NT2/D1 (cell line): Measurements from ENCODE around the gene ALDH3B1.

ENCODE experiments used
- DNase-seq: peaks from one replicate; pipeline ENCODE4 v3.0.0-alpha.2; 2011; ENCODE audit warnings: low read depth, low spot score
- H3K27me3 ChIP-seq: 2 replicates; pipeline ENCODE4 v1.6.0; 2011; ENCODE audit warnings: mild to moderate bottlenecking; ENCODE audit not compliant: insufficient read length, insufficient read depth
- H3K36me3 ChIP-seq: 2 replicates; pipeline ENCODE4 v1.6.1; 2011; ENCODE audit warnings: mild to moderate bottlenecking, low read length, mixed read lengths; ENCODE audit not compliant: insufficient read depth, insufficient read length
- H3K4me1 ChIP-seq: 2 replicates; pipeline ENCODE4 v1.5.1; 2011; ENCODE audit not compliant: insufficient read depth, insufficient read length
- H3K4me3 ChIP-seq: 2 replicates; pipeline ENCODE4 v1.5.1; 2011; ENCODE audit warnings: low read depth; ENCODE audit not compliant: insufficient read length
- H3K9ac ChIP-seq: 2 replicates; pipeline ENCODE4 v1.6.0; 2011; ENCODE audit warnings: low read depth; ENCODE audit not compliant: insufficient read length
- H3K9me3 ChIP-seq: 2 replicates; pipeline ENCODE4 v1.5.1; 2011; ENCODE audit warnings: mild to moderate bottlenecking, low read length; ENCODE audit not compliant: insufficient read depth
- SUZ12 ChIP-seq: IDR thresholded peaks from 2 replicates; pipeline ENCODE4 v1.6.1; 2011; ENCODE audit not compliant: insufficient read length, insufficient read depth; ENCODE audit errors: extremely low read depth
- YY1 ChIP-seq: IDR thresholded peaks from 2 replicates; pipeline ENCODE4 v1.6.1; 2011; ENCODE audit not compliant: insufficient read length, insufficient read depth
- ZNF274 ChIP-seq: IDR thresholded peaks from 2 replicates; pipeline ENCODE4 v1.6.1; 2011; ENCODE audit warnings: mild to moderate bottlenecking, low read depth, low read length

Gene ALDH3B1

GRCh38 chr11:68053981-68054812, 44.1 kb downstream of the ALDH3B1 start:
- DNase-seq: no peak
- H3K4me3 ChIP-seq: no peak overlapping the region
- H3K9ac ChIP-seq: no peak overlapping the region
- H3K4me1 ChIP-seq: peaks cover 4% of the 10 kb centered on the region
- H3K27me3 ChIP-seq: no peaks in the 10 kb centered on the region
- no peak for TF ChIP-seq SUZ12
- no peak for TF ChIP-seq ZNF274
- TF ChIP-seq YY1: no peak
- H3K9me3 ChIP-seq: no peaks in the 10 kb centered on the region
- peaks cover 63% of the 10 kb centered on the region for H3K36me3 ChIP-seq

- Histone ChIP-seq H3K9ac (no peak overlapping the region), H3K9me3 (no peaks in the 10 kb centered on the region), H3K36me3 (peaks cover 57% of the 10 kb centered on the region), H3K27me3 (no peaks in the 10 kb centered on the region), H3K4me1 (peaks cover 2% of the 10 kb centered on the region), H3K4me3 (no peak overlapping the region)
- TF ChIP-seq ZNF274 (no peak), SUZ12 (no peak), YY1 (no peak)
- DNase-seq: no peak
Measured at GRCh38 chr11:68056317-68057285, 46.5 kb downstream of the ALDH3B1 start.

- no peaks in the 10 kb centered on the region for H3K27me3 ChIP-seq
- no peak for DNase-seq
- peaks cover 59% of the 10 kb centered on the region for H3K36me3 ChIP-seq
- H3K9me3 ChIP-seq: no peaks in the 10 kb centered on the region
- TF ChIP-seq SUZ12: no peak
- TF ChIP-seq ZNF274: no peak
- TF ChIP-seq YY1: no peak
- H3K4me3 ChIP-seq: no peak overlapping the region
- H3K9ac ChIP-seq: no peak overlapping the region
- no peaks in the 10 kb centered on the region for H3K4me1 ChIP-seq
Measured at GRCh38 chr11:68057807-68058206, 47.7 kb downstream of the ALDH3B1 start.

DNA sequence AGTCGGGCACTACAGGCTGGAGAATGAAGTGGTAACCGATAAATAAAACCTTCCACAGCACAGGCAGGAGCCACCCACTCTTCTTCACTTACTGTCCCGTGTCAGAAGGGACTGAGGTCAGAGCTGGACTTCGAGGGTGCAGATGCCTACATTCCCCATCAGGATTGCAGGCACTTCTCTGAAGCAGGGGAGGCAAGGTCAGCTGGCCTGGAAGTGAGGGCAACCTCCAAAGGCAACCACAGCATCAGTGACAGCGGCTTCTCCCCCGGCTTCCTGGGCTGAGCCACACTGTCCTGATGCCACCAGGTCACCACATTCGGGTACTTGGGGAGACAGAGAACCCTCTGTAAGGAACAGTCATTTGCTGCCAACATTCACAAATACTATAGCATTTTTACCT, 51.4 kb downstream of the ALDH3B1 start:
- TF ChIP-seq SUZ12 (no peak), ZNF274 (no peak), YY1 (no peak)
- H3K4me3 ChIP-seq: no peak overlapping the region
- no peak overlapping the region for H3K9ac ChIP-seq
- H3K4me1 ChIP-seq: no peaks in the 10 kb centered on the region
- DNase-seq: no peak
- peaks cover 70% of the 10 kb centered on the region for H3K36me3 ChIP-seq
- no peaks in the 10 kb centered on the region for H3K27me3 ChIP-seq
- no peaks in the 10 kb centered on the region for H3K9me3 ChIP-seq

DNA sequence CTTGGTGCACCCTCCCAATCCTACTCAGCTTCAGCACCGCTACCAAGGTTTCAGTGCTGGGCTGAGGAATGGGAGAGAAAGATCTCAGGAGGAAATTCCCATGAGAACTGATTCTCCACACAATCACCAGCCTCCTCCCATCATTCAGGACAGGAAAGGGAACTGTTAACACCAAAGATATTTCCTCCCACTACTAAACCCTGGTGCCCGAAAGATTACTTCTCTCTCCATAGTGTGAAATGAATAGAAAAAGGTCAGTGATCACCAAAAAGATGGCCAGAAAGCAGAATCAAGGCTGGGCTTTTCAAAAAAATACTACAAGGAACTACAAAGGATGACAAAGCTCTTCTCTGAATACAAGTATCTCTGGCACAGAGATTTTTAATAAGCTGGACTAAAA, 54.8 kb downstream of the ALDH3B1 start:
- TF ChIP-seq ZNF274 (no peak), SUZ12 (no peak), YY1 (no peak)
- H3K4me1 ChIP-seq: no peaks in the 10 kb centered on the region
- no peaks in the 10 kb centered on the region for H3K9me3 ChIP-seq
- DNase-seq: no peak
- no peak overlapping the region for H3K9ac ChIP-seq
- H3K36me3 ChIP-seq: peaks cover 90% of the 10 kb centered on the region
- no peaks in the 10 kb centered on the region for H3K27me3 ChIP-seq
- H3K4me3 ChIP-seq: no peak overlapping the region

- no peaks in the 10 kb centered on the region for H3K9me3 ChIP-seq
- H3K4me3 ChIP-seq: no peak overlapping the region
- no peak for DNase-seq
- no peak overlapping the region for H3K9ac ChIP-seq
- H3K4me1 ChIP-seq: no peaks in the 10 kb centered on the region
- no peaks in the 10 kb centered on the region for H3K27me3 ChIP-seq
- TF ChIP-seq YY1: no peak
- TF ChIP-seq ZNF274: no peak
- TF ChIP-seq SUZ12: no peak
- H3K36me3 ChIP-seq: peaks cover 94% of the 10 kb centered on the region
Measured at GRCh38 chr11:68065841-68066240, 55.7 kb downstream of the ALDH3B1 start.

GRCh38 chr11:68066742-68067141, 56.6 kb downstream of the ALDH3B1 start:
- Histone ChIP-seq H3K27me3 (no peaks in the 10 kb centered on the region), H3K4me1 (peaks cover 2% of the 10 kb centered on the region), H3K9ac (no peak overlapping the region), H3K9me3 (no peaks in the 10 kb centered on the region), H3K36me3 (peaks cover 95% of the 10 kb centered on the region), H3K4me3 (no peak overlapping the region)
- no peak for DNase-seq
- TF ChIP-seq ZNF274 (no peak), SUZ12 (no peak), YY1 (no peak)
